ENCODE results near the gene HSDL1.

DNA sequence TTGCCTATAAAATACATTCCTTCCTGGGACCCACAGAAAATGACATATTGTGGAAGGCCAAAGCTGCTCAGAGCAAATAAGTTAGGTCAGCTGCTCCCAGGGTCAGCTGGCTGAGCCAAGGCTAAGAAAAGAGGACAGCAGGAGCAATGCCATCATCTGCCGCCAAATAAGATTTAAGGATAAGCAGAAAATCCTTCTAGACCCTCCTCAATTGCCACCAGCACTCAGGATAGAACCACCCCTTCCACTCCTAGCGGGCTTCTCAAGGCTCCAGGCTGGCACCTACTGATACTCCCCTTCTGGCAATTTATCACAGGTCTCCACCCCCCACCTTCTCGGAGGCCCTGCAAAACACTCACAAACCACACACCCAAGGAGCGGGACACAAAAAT lies 51.1 kb downstream of the HSDL1 start:
- TF ChIP-seq, protein P1, sequence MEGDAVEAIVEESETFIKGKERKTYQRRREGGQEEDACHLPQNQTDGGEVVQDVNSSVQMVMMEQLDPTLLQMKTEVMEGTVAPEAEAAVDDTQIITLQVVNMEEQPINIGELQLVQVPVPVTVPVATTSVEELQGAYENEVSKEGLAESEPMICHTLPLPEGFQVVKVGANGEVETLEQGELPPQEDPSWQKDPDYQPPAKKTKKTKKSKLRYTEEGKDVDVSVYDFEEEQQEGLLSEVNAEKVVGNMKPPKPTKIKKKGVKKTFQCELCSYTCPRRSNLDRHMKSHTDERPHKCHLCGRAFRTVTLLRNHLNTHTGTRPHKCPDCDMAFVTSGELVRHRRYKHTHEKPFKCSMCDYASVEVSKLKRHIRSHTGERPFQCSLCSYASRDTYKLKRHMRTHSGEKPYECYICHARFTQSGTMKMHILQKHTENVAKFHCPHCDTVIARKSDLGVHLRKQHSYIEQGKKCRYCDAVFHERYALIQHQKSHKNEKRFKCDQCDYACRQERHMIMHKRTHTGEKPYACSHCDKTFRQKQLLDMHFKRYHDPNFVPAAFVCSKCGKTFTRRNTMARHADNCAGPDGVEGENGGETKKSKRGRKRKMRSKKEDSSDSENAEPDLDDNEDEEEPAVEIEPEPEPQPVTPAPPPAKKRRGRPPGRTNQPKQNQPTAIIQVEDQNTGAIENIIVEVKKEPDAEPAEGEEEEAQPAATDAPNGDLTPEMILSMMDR (IDR thresholded peaks at IDR 0.05; ENCODE audit: low read depth, low read length), result no peak
- no peak for TF ChIP-seq POLR2A (IDR thresholded peaks at IDR 0.05; ENCODE audit: extremely low read depth, insufficient read length)
- TF ChIP-seq, protein P2, sequence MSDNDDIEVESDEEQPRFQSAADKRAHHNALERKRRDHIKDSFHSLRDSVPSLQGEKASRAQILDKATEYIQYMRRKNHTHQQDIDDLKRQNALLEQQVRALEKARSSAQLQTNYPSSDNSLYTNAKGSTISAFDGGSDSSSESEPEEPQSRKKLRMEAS (IDR thresholded peaks at IDR 0.05; ENCODE audit: low read depth, low read length), result no peak
